Measurements from ENCODE around the gene PSMA3.

PSMA3 gene

GRCh38 chr14:58299401-58300330, 55.0 kb downstream of the PSMA3 start:
- DNase-seq, result peak; percentile 26

- DNase-seq, result no peak
These were observed 56.8 kb downstream of the PSMA3 start for GRCh38 chr14:58301416-58301815.

DNA sequence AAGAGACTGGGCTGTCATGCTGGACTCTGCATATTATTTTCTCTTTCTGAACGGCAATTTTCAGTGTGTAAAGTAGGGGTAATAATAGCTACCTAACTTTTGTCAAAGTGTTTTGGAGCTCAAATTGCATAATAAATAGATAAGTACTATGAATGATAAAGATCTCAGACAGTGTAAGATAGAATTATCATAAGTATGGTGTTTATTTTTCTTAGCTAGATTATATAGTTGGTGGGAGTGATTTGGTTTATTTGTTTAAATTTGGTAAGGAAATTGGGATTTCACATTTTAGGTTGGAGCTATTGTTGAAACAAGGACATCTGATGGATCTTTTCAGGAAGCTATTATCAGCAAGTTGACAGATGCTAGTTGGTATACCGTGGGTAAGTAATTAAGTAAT, 61.1 kb downstream of the PSMA3 start:
- DNase-seq, result no peak

GRCh38 chr14:58307597-58308316, 63.1 kb downstream of the PSMA3 start:
- no peak for DNase-seq

DNA sequence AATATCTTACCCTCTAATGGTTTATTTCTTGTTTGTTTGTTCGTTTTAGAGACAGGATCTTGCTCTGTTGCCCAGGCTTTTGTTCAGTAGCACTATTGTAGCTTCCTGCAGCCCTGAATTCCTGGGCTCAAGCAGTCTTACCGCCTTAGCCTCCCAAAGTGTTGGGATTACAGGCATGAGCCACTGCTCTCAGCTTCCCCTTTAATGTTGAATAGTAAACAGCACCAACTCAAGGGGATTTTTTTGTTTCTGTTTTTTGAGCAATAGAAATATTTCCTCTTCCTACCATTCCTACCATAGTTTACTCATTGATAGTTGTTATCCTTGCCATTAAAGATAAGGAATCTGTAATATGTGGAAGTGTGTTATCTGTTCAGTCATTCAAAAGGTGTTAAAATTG, 64.4 kb downstream of the PSMA3 start:
- DNase-seq, result no peak

GRCh38 chr14:58313699-58314098, 69.1 kb downstream of the PSMA3 start:
- DNase-seq, result no peak

DNA sequence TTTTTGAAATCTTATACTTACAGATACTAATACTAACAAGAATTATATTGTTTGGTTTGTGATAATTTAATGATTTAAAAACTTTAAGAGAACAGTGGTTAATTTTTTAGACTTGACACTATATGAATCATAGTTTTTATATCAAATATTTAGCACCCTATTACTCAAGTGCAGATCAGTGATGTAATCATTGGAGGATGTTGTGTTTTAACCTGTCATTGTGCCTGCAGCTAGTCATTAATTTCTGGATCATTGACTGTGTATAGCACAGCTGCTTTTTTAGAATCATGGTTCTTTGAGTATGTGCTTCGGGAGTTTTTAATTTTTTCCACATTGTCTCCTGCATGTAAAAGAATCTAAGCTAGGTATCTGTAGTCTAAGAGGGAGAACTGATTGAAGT, 71.0 kb downstream of the PSMA3 start:
- DNase-seq, result no peak
